GM21717 (cell line): ENCODE measurements around the gene PSPN.
A peak's percentile ranks its signal among the peaks of the same experiment; 100 is the strongest.
"Not testable (repeated sequence)": the region's sequence is repeated elsewhere in the genome, so short reads cannot be mapped to it uniquely, and the experiment has no call there.

Experiments used
- ATAC-seq: cut with Tn5 transposase; IDR thresholded peaks from one replicate; pipeline ENCODE4 v1.9.1; 2021; ENCODE audit warnings: mild to moderate bottlenecking, moderate library complexity; ENCODE audit not compliant: unreplicated experiment

The PSPN gene

GRCh38 chr19:6406401-6406800, 30.7 kb upstream of the PSPN start:
- no peak for ATAC-seq

GRCh38 chr19:6402837-6403608, 27.3 kb upstream of the PSPN start:
- no peak for ATAC-seq

- no peak for ATAC-seq
Measured at GRCh38 chr19:6402058-6402457, 26.3 kb upstream of the PSPN start.

GRCh38 chr19:6400062-6400944, 24.6 kb upstream of the PSPN start:
- ATAC-seq, result not testable (repeated sequence)

- ATAC-seq, result no peak
Measured at GRCh38 chr19:6396305-6396704, 20.6 kb upstream of the PSPN start.

- no peak for ATAC-seq
Measured at GRCh38 chr19:6394831-6395230, 19.1 kb upstream of the PSPN start.

GRCh38 chr19:6393983-6394412, 18.3 kb upstream of the PSPN start:
- no peak for ATAC-seq

- ATAC-seq, result peak; percentile 69
Measured at GRCh38 chr19:6393074-6393982, 17.6 kb upstream of the PSPN start, which contains the start of gene GTF2F1. TSS of gene GTF2F1 (minus strand) at chr19:6393164. CDS start at chr19:6392995, 169 bp downstream.

- no peak for ATAC-seq
Measured at GRCh38 chr19:6392221-6393073, 16.7 kb upstream of the PSPN start.

- no peak for ATAC-seq
Measured at GRCh38 chr19:6387372-6387771, 11.6 kb upstream of the PSPN start.

- no peak for ATAC-seq
Measured at GRCh38 chr19:6384381-6384780, 8.6 kb upstream of the PSPN start.

GRCh38 chr19:6383188-6383587, 7.5 kb upstream of the PSPN start:
- no peak for ATAC-seq

GRCh38 chr19:6381030-6381750, 5.5 kb upstream of the PSPN start:
- ATAC-seq, result no peak

GRCh38 chr19:6379744-6380143, 4.0 kb upstream of the PSPN start:
- ATAC-seq, result no peak

- ATAC-seq, result no peak
Measured at GRCh38 chr19:6378486-6378885, 2.8 kb upstream of the PSPN start.

GRCh38 chr19:6378041-6378440, 2.3 kb upstream of the PSPN start:
- no peak for ATAC-seq

GRCh38 chr19:6376512-6377190, 918 bp upstream of the PSPN start:
- ATAC-seq, result no peak

- no peak for ATAC-seq
Measured at GRCh38 chr19:6374711-6375410, 872 bp downstream of the PSPN start.
